ENCODE results near the gene OR1E2. TPM values are rescaled to one million over a fixed set of nuclear protein-coding genes. Genes with fewer than 3 reads are reported as not detected.
"Not testable (repeated sequence)": the region's sequence is repeated elsewhere in the genome, so short reads cannot be mapped to it uniquely, and the experiment has no call there.

The OR1E2 gene
- total RNA-seq, 2 donors from 2014 or later: not detected

DNA sequence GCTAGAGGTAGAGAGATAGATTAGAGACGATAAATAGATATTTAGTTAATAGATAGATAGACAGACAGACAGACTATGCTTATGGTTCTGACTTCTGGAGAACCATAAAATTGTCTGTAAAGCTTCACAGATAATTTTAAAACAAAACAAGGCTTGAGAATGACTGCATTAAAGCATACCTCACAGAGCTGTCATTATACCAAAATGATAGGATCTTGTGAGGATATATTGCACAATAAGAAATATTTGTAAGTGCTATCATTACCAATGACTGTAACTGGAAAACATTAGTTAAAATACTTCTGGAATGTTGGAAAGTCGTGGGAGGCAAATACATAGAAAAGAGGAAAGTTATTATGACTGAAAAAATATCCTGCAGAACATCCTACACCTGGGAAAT, 31.9 kb downstream of the OR1E2 start:
- intact Hi-C loops (cut with DNase I, micrococcal nuclease): no loop called here
- ATAC-seq: no peak
- DNase-seq: no peak

DNA sequence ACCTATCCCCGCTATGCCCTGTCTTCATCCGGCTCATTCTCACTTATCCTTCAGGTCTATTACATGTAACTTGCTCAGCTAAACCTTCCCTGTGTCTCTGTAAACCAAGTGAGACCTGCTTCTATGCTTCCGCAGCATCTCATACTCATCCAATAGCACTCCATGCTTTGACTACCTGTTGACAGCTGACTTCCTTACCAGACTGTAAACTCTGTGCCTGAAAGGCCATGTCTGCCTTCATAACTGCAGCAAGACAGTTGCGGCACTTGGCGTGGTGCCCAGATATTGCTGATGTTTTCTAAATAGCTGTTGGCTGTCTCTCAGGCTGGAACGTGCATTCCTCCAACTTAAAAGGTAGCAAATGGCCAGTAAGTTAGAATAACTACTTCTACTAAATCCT, 33.6 kb downstream of the OR1E2 start:
- no peak for DNase-seq
- ATAC-seq: no peak
- intact Hi-C loops (cut with DNase I, micrococcal nuclease): no loop called here

DNA sequence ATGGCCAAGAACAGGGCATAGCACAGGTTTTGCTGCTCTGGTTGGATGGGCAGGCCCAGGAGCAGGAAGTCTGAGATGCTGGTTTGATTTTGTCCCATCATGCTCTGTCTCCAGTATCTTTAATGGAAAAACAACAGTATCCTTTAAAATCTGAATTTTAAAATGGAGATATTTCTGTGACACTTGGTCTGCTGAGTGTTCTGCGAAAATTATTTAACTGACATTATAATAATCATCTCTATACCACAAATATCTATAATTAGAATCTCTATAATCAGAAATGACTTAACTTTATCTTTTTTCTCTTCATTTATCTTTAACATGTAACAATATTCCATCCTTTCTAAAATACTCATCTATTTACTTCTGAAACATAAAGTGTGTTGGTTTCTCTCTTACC, 35.3 kb downstream of the OR1E2 start, which contains the start of gene OR1E1:
Gene OR1E1 (minus strand): TSS at position 101 of the 400 bp plus-strand sequence. CDS start 0 bp downstream, at position 101.
- DNase-seq (no peak), ATAC-seq (no peak)
- intact Hi-C loops (cut with DNase I, micrococcal nuclease): no loop called here

DNA sequence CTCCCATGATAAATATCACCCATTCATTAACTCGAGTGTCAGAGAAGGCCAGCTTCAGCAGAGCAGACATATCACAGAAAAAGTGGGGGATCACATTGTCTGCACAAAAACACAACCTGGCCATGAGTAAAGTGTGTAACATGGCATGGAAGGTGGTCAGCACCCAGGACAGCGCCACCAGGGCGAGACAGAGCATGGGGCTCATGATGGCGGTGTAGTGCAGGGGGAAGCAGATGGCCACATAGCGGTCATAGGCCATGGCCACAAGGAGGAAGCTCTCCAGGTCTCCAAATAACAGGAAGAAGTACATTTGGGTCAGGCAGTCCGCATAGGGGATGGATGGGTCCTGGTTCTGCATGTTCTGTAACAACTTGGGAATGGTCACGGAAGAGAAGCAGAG, 35.8 kb downstream of the OR1E2 start:
- intact Hi-C loops (cut with DNase I, micrococcal nuclease); ATAC-seq; DNase-seq: not testable (repeated sequence)

- ATAC-seq: no peak
- intact Hi-C loops (cut with DNase I, micrococcal nuclease): no loop called here
- no peak for DNase-seq
Observed at GRCh38 chr17:3389791-3390190, 43.9 kb downstream of the OR1E2 start.

DNA sequence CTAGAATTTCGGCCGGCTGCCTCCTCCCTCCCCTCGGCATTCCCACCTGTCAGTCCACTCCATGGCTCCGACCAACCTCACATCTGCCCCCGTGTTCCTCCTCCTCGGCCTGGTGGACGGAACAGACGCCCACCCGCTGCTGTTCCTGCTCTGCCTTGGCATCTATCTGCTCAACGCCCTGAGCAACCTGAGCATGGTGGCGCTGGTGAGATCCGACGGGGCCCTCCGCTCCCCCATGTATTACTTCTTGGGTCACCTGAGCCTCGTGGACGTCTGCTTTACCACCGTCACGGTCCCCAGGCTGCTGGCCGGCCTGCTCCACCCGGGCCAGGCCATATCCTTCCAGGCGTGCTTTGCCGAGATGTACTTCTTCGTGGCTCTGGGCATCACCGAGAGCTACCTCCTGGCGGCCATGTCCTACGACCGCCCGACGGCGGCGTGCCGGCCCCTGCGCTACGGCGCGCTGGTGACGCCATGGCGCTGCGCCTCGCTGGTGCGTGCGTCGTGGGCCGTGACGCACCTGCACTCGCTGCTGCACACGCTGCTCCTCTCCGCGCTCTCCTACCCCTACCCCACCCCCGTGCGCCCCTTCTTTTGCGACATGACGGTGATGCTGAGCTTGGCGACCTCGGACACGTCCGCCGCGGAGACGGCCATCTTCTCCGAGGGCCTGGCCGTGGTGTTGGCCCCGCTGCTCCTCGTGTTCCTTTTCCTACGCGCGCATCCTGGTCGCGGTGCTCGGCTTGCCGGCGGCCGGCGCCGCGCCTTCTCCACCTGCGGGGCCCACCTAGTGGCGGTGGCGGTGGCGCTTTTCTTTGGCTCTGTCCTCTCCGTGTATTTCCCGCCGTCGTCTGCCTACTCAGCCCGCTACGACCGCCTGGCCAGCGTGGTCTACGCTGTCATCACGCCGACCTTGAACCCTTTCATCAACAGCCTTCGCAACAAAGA, 47.5 kb downstream of the OR1E2 start, which contains the start of gene OR3A2:
Gene OR3A2 (minus strand): TSS at position 440 of the 948 bp plus-strand sequence.
- ATAC-seq (no peak), DNase-seq (no peak)
- intact Hi-C loops (cut with DNase I, micrococcal nuclease): no loop called here

Other genes with a start within 250 kb of the OR1E2 start
- gene OR1A2, start 236.3 kb downstream of the OR1E2 start, total RNA-seq: not detected
- not detected for gene OR1A1, start 226.2 kb downstream of the OR1E2 start, total RNA-seq
- gene OR3A1, start 135.5 kb downstream of the OR1E2 start, total RNA-seq: not detected
- not detected for gene OR3A2, start 47.5 kb downstream of the OR1E2 start, total RNA-seq
- not detected for gene OR1E1, start 35.4 kb downstream of the OR1E2 start, total RNA-seq
- gene OR3A3, start 22.5 kb downstream of the OR1E2 start, total RNA-seq: not detected
- gene SPATA22, start 38.0 kb upstream of the OR1E2 start, total RNA-seq: not detected
- gene ASPA, start 42.2 kb upstream of the OR1E2 start, total RNA-seq: 1 to 10 TPM; 1.0 to 3.1 TPM
- 1 to 10 TPM in 1 of 2 donors, under 1 TPM in 1; 0.43 to 1.5 TPM for gene TRPV3, start 124.0 kb upstream of the OR1E2 start, total RNA-seq
- gene TRPV1, start 175.6 kb upstream of the OR1E2 start, total RNA-seq: 1 to 10 TPM; 6.3 to 8.6 TPM
- 10 to 100 TPM; 19.1 to 19.6 TPM for gene SHPK, start 202.4 kb upstream of the OR1E2 start, total RNA-seq
- gene CTNS, start 202.9 kb upstream of the OR1E2 start, total RNA-seq: 1 to 10 TPM; 7.7 to 8.0 TPM
- 100 to 1,000 TPM; 231 to 293 TPM for gene TAX1BP3, start 234.7 kb upstream of the OR1E2 start, total RNA-seq
- 10 to 100 TPM; 29.7 to 36.0 TPM for gene EMC6, start 235.0 kb upstream of the OR1E2 start, total RNA-seq